LoVo (cell line): ENCODE results near the gene MMAA.
"Not testable (repeated sequence)": the region's sequence is repeated elsewhere in the genome, so short reads cannot be mapped to it uniquely, and the experiment has no call there.

Source experiments
- DNase-seq: peaks from one replicate; pipeline ENCODE4 v3.0.0-alpha.2; 2016; ENCODE audit warnings: low spot score

MMAA gene

DNA sequence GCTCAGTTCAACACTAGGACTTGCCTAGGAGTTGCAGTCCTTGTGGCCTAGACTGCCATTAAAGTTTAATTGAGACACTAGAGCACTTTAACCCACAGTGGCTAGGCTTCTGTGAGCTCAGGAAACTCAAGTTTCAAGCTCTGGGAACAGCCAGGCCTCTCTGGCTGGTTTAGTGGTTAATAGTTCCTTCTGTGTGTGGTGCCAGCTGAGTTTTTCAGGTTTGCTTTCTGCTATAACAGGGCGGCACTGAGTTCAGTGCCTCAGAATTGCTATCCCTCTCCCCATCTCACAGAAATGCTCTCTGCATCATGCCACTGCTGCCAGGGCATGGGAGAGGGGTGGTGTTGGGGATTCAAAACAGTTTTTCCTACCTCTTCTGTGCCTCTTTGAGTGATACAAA lies 15.9 kb downstream of the MMAA start:
- no peak for DNase-seq

- DNase-seq = no peak
Observed at GRCh38 chr4:145635630-145636029, 16.4 kb downstream of the MMAA start.

DNA sequence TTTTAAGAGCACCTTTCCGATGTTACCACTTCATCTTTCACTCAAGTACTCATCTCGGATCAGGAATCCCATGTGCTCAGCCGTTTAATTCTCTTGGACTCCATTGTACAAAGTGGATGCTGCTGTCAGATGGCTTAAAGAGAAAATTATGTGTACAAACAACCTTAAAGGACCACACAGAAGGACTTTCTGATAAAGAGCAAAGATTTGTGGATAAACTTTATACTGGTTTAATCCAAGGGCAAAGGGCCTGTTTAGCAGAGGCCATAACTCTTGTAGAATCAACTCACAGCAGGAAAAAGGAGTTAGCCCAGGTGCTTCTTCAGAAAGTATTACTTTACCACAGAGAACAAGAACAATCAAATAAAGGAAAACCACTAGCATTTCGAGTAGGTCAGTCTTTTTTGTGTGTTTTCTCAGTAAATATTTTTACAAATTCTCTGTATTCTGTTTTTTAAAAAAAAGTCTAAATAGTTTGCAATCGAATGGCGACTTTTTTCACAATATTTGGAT lies 20.1 kb downstream of the MMAA start:
- no peak for DNase-seq

DNA sequence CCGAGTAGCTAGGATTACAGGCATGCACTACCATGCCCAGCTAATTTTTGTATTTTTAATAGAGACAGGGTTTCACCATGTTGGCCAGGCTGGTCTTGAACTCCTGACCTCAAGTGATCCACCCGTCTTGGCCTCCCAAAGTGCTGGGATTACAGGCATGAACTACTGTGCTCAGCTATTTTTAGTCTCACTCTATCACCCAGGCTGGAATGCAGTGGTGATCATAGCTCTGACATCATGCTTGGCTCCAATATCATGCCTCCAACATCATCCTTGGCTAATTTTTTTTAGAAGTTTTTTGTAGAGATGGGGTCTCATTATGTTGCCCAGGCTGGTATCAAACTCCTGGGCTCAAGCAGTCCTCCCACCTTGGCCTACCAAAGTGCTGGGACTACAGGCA lies 21.1 kb downstream of the MMAA start:
- DNase-seq = not testable (repeated sequence)

GRCh38 chr4:145643295-145643694 lies 24.1 kb downstream of the MMAA start:
- no peak for DNase-seq

- DNase-seq = no peak
Observed at GRCh38 chr4:145644699-145645098, 25.5 kb downstream of the MMAA start.

DNA sequence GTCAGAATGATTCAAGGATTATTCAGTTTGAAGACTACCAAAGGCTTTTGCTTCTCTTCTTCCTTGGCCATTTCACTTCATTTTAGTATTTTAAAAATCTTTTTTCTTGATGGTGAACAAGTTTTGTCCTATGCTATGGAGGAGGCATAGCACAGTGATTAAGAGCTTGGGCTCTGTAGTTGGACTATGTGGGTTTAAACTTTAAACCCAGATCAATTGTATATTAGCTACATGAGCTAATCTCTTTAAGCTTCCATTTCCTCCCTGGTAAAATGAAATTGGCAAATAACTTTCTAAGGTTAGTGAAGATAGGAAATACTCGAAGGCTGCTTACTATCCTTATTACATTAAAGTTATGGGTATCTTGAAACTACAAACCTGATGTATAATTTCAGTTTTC lies 37.0 kb downstream of the MMAA start:
- no peak for DNase-seq

DNA sequence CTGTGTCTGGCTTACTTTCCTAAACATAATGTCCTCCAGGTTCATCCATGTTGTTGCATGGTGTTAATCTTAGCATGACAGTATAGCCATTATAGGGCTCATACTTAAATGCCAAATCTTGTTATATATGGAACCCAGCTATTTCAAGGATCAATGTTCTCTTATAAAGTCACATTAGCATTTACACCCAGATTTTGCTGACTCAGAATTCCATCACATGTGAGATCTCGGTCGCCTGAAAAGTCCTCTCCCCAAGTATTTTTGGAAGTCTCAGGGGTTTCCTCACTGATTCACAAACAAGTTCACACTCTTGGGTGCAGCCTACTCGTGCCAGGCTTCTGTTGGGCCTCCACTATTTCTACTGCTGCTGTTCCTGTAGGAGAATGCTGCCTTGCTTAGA lies 40.9 kb downstream of the MMAA start:
- DNase-seq = no peak

- DNase-seq = no peak
Observed at GRCh38 chr4:145663194-145663593, 44.0 kb downstream of the MMAA start.

DNA sequence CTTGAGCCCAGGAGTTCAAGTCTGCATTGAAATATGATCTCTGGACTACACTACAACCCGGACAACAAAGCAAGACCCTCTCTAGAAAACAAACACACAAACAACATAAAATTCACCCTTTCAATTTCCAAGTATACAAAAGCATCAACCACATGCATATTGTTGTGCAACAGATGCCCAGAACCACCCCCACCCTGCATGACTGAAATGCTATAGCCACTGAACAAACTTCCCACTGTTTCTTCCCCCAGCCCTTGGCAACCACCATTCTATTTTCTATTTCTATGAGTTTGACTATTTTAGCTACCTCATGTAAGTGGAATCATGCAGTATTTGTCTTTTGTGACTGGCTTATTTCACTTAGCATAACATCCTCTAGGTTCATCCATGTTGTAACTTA lies 46.6 kb downstream of the MMAA start:
- DNase-seq = no peak

GRCh38 chr4:145670422-145670821 lies 51.2 kb downstream of the MMAA start:
- DNase-seq = no peak

DNA sequence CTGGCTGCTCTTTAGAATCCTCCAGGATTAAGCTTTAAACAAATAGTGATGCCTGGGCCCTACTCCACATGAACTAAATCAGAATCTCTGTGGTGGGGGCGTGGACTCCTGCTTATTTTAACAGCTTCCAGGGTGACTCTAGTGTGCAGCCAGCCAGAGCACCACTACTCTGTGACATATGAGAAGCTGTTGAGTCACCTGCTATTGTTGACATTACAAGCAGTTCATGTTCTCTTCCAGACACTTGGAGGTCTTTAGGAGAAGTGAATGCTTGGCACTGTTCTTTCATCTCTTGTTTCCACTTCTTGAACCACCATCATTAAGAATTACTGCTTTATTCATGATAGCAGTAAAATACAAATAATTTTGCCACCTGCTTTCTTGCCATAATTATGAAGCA lies 60.3 kb downstream of the MMAA start:
- DNase-seq = peak; percentile 11

DNA sequence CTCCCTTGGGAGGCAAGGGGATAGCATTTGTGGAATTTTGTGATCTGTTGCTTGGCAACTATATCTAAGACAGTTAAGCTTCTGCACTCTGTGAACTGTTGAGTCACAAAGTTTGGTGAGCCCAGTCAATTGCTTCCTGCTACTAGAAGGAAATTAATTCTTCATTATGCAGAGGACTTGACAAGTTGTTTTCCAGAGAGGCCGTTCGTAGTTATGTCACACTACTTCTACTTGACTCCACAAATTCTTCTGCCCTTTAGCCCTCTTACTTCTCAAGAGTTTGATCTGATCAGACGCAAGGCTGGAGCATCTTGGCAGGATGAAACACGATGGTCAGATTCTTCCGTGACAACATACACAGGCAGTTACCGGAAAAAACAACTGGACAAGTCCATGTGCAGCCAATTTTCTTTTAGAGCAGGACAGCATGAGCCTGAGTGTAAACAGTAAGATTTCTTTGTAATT lies 60.8 kb downstream of the MMAA start, which contains the start of gene C4orf51:
Gene C4orf51, plus strand, starts transcription at position 156 of the 465 bp plus-strand sequence. Its CDS starts 58 bp downstream, at position 214.
- peak; percentile 6 for DNase-seq

DNA sequence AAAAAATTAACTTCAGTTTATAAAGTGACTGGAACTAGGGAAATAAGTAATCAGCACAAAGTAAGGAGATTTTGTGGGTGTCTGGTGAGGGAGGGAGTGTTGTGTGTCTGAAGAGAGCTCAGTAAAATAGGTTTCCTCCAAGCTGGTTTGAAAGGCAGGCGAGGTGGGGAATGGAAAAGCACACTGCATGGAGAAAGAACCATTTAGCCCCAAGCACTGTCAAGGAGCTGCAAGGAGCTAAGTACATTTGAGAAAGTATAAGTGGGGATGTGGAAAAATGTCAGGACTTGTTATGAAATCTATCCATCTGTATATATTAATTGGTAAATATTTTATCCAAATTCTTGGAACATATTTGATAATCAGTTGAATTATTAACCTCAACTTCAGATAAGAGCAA lies 61.7 kb downstream of the MMAA start:
- DNase-seq = no peak

DNA sequence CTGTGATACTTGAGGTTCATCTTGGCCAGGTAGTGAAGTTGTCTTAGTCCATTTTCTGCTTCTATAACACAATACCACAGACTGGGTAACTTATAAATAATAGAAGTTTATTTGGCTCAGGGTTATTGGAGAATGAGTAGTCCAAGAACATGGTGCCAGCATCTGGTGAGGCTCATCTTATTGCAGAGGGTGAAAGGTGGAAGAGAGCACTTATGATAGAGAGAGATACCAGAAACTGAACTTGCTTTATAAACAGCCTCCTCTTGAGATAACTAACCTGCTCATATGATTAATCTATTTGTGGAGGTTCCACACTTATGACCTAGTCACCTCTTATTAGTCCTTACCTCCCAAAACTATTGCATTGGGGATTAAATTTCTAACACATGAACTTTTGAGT lies 62.3 kb downstream of the MMAA start:
- DNase-seq = no peak

DNA sequence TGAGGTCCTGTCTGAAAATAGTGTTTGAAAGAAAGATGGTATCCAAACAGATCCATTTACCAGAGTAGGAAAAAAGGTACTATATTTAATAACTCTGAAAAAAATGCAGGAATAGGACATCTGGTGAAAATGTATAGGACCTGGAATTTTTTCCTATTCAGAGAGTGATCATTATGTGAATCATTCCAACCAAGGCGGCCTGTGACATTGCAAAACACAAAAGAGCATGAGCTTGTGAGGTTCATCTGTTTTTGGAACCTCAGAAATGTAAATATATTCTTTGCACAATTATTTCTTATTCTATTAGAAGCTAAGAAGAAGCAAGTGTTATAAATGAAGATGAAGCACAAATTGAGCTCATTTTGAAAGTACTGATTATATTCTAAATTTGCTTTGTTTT lies 62.8 kb downstream of the MMAA start:
- no peak for DNase-seq

- no peak for DNase-seq
Observed at GRCh38 chr4:145686991-145687390, 67.8 kb downstream of the MMAA start.

- no peak for DNase-seq
Observed at GRCh38 chr4:145690610-145691009, 71.4 kb downstream of the MMAA start.

DNA sequence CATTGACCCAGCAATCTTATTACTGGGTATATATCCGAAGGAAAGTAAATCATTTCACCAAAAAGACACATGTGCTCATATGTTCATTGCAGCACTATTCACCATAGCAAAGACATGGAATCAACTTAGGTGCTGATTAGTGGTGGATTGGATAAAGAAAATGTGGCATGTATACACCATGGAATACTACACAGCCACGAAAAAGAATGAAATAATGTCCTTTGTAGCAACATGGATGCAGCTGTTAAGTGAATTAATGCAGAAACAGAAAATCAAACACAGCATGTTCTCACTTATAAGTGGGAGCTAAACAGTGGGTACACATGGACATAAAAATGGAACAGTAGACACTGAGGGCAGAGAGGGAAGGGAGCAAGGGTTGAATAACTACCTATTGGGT lies 72.2 kb downstream of the MMAA start:
- DNase-seq = not testable (repeated sequence)

DNA sequence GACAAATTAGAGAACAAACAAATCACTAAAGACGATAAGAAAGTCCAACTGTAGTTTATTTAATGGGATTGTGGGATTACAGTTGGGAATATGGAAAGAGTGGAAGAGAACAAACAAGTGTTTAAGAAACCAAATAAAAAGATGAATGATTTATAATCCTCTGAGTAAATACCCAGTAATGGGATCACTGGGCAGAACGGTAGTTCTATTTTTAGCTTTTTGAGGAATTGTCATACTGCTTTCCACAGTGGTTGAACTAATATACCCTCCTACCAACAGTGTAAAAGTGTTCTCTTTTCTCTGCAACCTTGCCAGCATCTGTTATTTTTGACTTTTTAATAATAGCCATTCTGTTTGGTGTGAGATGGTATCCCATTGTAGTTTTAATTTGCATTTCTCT lies 75.7 kb downstream of the MMAA start:
- DNase-seq = no peak

DNA sequence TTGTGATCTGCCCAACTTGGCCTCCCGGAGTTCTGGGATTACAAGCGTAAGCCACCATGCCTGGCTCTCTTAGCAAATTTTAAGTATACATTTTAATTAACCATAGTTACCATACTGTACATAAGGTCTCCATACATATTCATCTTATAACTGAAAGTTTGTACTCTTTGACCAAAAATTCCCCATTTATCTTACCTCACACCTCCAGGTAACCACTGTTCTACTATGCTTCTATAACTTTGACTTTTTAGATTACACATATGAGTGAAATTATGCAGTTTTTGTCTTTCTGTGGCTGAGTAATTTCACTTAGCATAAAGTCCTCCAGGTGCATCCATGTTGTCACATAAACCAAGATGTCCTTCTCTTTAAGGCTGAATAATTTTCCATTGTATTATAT lies 78.1 kb downstream of the MMAA start:
- DNase-seq = no peak

- DNase-seq = no peak
Observed at GRCh38 chr4:145698507-145698906, 79.3 kb downstream of the MMAA start.

DNA sequence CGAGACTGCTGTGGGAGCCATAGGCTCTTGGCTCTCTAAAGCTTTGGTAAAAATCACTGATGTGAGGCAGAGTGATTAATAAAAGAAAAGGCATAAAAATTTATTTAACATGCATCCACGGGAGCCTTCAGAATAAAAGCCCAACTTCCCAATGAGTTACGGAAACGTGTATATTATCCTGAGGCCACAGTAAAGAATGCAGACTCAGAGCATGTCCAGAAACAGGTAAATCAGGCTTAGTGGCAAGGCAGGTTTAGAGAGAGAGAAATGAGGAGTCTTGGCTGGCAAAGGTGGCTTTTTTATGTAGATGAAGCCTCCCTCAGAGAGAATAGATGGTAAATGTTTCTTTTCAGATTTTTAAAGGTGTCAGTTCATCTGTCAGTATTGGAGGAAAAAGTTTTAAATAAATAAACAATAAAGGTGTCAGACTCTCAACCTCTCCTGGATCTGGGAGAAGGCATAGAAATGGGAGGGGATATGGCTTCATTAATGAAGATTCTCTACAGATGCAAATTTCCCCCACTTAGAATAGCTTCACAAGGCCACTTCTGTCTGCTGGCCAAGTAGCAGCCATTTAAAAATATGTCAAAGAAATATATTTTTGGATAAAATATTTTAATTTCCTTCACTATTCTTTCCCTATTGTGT lies 84.8 kb downstream of the MMAA start:
- DNase-seq = no peak

GRCh38 chr4:145709336-145709735 lies 90.2 kb downstream of the MMAA start:
- no peak for DNase-seq
